Peyer's patch (tissue), 4 donors: ENCODE results near the gene PTPRK. TPM values are rescaled to one million over a fixed set of nuclear protein-coding genes. Genes with fewer than 3 reads are reported as not detected.

ENCODE experiments used
- DNase-seq, 3 donors: peaks; one replicate each; pipeline ENCODE4 v3.0.0-alpha.2; 2017 to 2019
- H3K27ac ChIP-seq, 4 donors: fragments of 200-600 bp; sonication (generic); one replicate each; pipeline ENCODE4 v1.5.1; 2016 to 2019
- H3K27me3 ChIP-seq, 2 donors: fragments of 200-600 bp; sonication (generic); one replicate each; pipeline ENCODE4 v1.5.1; 2019
- H3K36me3 ChIP-seq, 3 donors: fragments of 200-600 bp; sonication (generic); one replicate each; pipeline ENCODE4 v1.5.1; 2016 to 2019
- H3K4me1 ChIP-seq, 4 donors: fragments of 200-600 bp; sonication (generic); one replicate each; pipeline ENCODE4 v1.5.1; 2016 to 2019
- H3K4me3 ChIP-seq, 4 donors: fragments of 200-600 bp; sonication (generic); 1 replicate in 3 of 4; 2 replicates in 1 of 4; pipeline ENCODE4 v1.5.1; 2016 to 2019; ENCODE audit warnings: mild to moderate bottlenecking in 1 of 4
- H3K9me3 ChIP-seq, 4 donors: fragments of 200-600 bp; sonication (generic); one replicate each; pipeline ENCODE4 v1.5.1; 2016 to 2019; ENCODE audit warnings: mild to moderate bottlenecking in 1 of 4
- CTCF ChIP-seq, 6 experiments: fragments of 450-650 bp in 4 of 6; fragments of 200-600 bp in 2 of 6; sonication (generic) in 1 of 6; IDR thresholded peaks; one replicate each; pipeline ENCODE4 v1.5.1; 2017 to 2019; ENCODE audit warnings: antibody characterized with exemption in 6 of 6, mild to moderate bottlenecking in 3 of 6, moderate library complexity in 1 of 6
- POLR2A ChIP-seq, 2 donors: fragments of 450-650 bp; IDR thresholded peaks; one replicate each; pipeline ENCODE4 v1.5.1; 2017; ENCODE audit warnings: antibody characterized with exemption in 2 of 2, mild to moderate bottlenecking in 2 of 2, moderate library complexity in 2 of 2
- total RNA-seq, 4 donors: library from RNA; depleted of rRNA; stranded (reverse); fragments of >200 nt; gene quantifications; one replicate each; pipeline ENCODE4 v1.1.0, GENCODE V29; 2016

Gene PTPRK
- total RNA-seq, 4 donors from 2014 or later: 109 to 192 (median 153) TPM

DNA sequence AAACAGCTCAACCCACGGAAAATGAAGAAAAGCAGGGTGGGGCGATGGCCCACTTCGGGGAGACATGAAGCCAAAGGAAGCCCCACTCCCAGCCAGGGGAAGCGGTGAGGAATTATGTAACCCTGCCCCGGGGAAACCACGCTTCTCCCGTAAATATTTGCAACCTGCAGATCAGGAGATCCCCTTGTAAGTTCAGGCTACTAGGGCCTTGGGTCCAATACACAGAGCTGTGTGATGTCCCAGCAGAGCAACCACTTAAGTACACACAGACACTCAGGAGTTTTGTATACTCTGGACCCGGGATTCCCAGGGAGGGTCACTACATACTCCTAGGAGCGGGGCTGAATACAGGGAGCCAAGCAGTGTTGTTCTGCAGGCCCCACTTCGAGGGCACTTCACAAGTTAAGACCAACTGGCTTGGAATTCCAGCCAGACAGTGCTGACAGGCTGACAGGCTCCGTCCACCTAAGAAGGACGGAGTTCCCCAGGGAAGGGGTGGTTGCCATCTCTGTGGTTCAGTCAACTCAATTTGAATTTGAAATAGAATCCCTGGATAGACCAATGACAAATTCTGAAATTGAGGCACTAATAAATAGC lies 318.1 kb downstream of the PTPRK start:
- no peaks in the 10 kb centered on the region for H3K36me3 ChIP-seq
- no peak overlapping the region for H3K27ac ChIP-seq
- no peak for DNase-seq
- no peaks in the 10 kb centered on the region for H3K9me3 ChIP-seq
- TF ChIP-seq CTCF (IDR thresholded peaks at IDR 0.05) (no peak), POLR2A (IDR thresholded peaks at IDR 0.05) (no peak)
- H3K4me3 ChIP-seq: no peak overlapping the region
- H3K4me1 ChIP-seq: no peaks in the 10 kb centered on the region
- no peaks in the 10 kb centered on the region for H3K27me3 ChIP-seq

- Histone ChIP-seq H3K36me3 (no peaks in the 10 kb centered on the region), H3K27me3 (no peaks in the 10 kb centered on the region), H3K4me1 (no peaks in the 10 kb centered on the region), H3K27ac (no peak overlapping the region), H3K4me3 (no peak overlapping the region), H3K9me3 (no peaks in the 10 kb centered on the region)
- TF ChIP-seq POLR2A (IDR thresholded peaks at IDR 0.05): no peak
- TF ChIP-seq CTCF (IDR thresholded peaks at IDR 0.05): no peak
- no peak for DNase-seq
Observed at GRCh38 chr6:128200789-128201188, 319.6 kb downstream of the PTPRK start.

DNA sequence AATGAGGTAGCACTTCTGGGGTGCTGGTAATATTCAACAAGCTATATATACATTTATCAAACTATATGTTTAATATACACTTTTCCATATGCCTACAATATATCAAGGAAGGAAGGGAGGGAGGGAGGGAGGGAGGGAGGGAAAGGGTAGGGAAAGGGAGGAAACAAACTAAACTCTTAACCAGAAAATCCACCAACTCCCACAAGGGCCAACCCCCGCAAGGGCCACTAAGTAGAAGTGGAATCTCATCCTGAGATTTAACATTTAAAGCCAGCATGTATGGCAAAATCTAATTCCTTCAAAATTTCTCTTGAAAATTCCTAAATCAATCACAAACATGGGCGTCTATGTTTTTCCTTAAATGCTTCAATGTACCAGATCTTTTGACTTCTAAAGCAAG lies 320.9 kb downstream of the PTPRK start:
- H3K36me3 ChIP-seq: no peaks in the 10 kb centered on the region
- no peaks in the 10 kb centered on the region for H3K27me3 ChIP-seq
- no peak overlapping the region for H3K4me3 ChIP-seq
- H3K9me3 ChIP-seq: no peaks in the 10 kb centered on the region
- no peaks in the 10 kb centered on the region for H3K4me1 ChIP-seq
- DNase-seq: no peak
- no peak overlapping the region for H3K27ac ChIP-seq
- TF ChIP-seq POLR2A (IDR thresholded peaks at IDR 0.05): no peak
- no peak for TF ChIP-seq CTCF (IDR thresholded peaks at IDR 0.05)

DNA sequence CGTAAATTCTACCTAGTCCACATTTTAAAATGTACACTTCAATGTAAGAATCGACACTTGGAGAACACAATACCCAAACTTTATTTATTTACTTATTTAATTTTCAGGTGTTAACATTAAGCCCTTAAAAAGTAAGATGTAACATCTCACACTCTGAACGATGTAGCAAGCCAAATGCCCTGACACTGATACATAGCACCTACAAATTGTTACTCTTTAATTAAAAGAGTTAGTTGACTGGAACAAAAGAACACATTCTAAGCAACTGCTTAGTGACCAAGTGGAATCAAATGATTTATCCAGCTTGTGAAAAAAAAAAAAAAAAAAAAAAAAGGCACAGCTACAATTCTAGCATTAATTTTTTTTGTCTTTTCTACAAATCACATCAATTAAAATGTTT lies 327.4 kb downstream of the PTPRK start:
- Histone ChIP-seq H3K4me3 (no peak overlapping the region), H3K4me1 (no peaks in the 10 kb centered on the region), H3K9me3 (no peaks in the 10 kb centered on the region), H3K36me3 (no peaks in the 10 kb centered on the region), H3K27me3 (no peaks in the 10 kb centered on the region), H3K27ac (no peak overlapping the region)
- no peak for DNase-seq
- TF ChIP-seq CTCF (IDR thresholded peaks at IDR 0.05) (no peak), POLR2A (IDR thresholded peaks at IDR 0.05) (no peak)

DNA sequence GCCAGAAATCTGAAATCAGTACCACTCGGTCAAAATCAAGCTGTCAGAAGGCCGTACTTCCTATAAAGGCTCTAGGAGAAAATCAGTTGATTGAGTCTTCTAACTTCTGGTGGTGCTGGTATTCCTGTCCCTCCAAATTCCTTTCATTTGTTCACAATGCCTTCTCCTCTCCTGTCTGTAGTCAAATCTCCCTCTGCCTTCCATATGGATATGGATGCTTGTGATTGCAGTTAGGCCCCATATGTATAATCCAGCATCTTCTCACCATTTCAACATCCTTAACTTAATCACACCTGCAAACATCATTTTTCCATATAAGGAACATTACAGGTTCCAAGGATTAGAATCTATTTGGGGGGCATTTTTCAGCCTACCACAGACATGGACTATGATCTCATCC lies 331.7 kb downstream of the PTPRK start:
- no peak overlapping the region for H3K4me3 ChIP-seq
- no peak overlapping the region for H3K27ac ChIP-seq
- no peak for TF ChIP-seq POLR2A (IDR thresholded peaks at IDR 0.05)
- no peak for TF ChIP-seq CTCF (IDR thresholded peaks at IDR 0.05)

GRCh38 chr6:128186729-128187128 lies 333.7 kb downstream of the PTPRK start:
- TF ChIP-seq CTCF (IDR thresholded peaks at IDR 0.05): no peak
- no peak for TF ChIP-seq POLR2A (IDR thresholded peaks at IDR 0.05)

More for the DNA sequence above, 331.7 kb downstream of the PTPRK start:
- peaks cover 0 to 8% (median 0%) of the 10 kb centered on the region in 3 donors for H3K36me3 ChIP-seq
- no peaks in the 10 kb centered on the region for H3K9me3 ChIP-seq
- H3K4me1 ChIP-seq: no peaks in the 10 kb centered on the region
- H3K27me3 ChIP-seq: no peaks in the 10 kb centered on the region
- DNase-seq: no peak

More at GRCh38 chr6:128186729-128187128, 333.7 kb downstream of the PTPRK start:
- Histone ChIP-seq H3K4me3 (no peak overlapping the region), H3K9me3 (no peaks in the 10 kb centered on the region), H3K4me1 (no peaks in the 10 kb centered on the region), H3K27me3 (no peaks in the 10 kb centered on the region), H3K36me3 (peaks cover 0 to 11% (median 0%) of the 10 kb centered on the region in 3 donors), H3K27ac (no peak overlapping the region)
- no peak for DNase-seq
